Vagina (tissue), 2 donors: Measurements from ENCODE around the gene USP49. TPM values are rescaled to one million over a fixed set of nuclear protein-coding genes. Genes with fewer than 3 reads are reported as not detected.

Source experiments
- DNase-seq, 2 donors: peaks; one replicate each; pipeline ENCODE4 v3.0.0-alpha.2; 2017; ENCODE audit errors: extremely low spot score in 2 of 2
- H3K27ac ChIP-seq: fragments of 200-600 bp; sonication (generic); one replicate; pipeline ENCODE4 v1.5.1; 2019
- H3K27me3 ChIP-seq: fragments of 200-600 bp; sonication (generic); one replicate; pipeline ENCODE4 v1.5.1; 2019
- H3K36me3 ChIP-seq, 2 donors: fragments of 200-600 bp; sonication (generic); one replicate each; pipeline ENCODE4 v1.5.1; 2017 to 2019
- H3K4me1 ChIP-seq: fragments of 200-600 bp; sonication (generic); one replicate; pipeline ENCODE4 v1.5.1; 2019
- H3K4me3 ChIP-seq, 2 donors: fragments of 200-600 bp; sonication (generic); 1 replicate in 1 of 2; 2 replicates in 1 of 2; pipeline ENCODE4 v1.5.1; 2016 to 2019
- H3K9me3 ChIP-seq: fragments of 200-600 bp; sonication (generic); one replicate; pipeline ENCODE4 v1.5.1; 2019
- CTCF ChIP-seq, 3 experiments: fragments of 450-650 bp in 2 of 3; fragments of 200-600 bp in 1 of 3; sonication (generic) in 1 of 3; IDR thresholded peaks; one replicate each; pipeline ENCODE4 v1.5.1; 2017 to 2019; ENCODE audit warnings: antibody characterized with exemption in 3 of 3, mild to moderate bottlenecking in 2 of 3, moderate library complexity in 2 of 3
- POLR2A ChIP-seq, 2 donors: fragments of 450-650 bp; IDR thresholded peaks; one replicate each; pipeline ENCODE4 v1.6.1; 2017; ENCODE audit warnings: antibody characterized with exemption in 2 of 2, mild to moderate bottlenecking in 2 of 2, moderate library complexity in 2 of 2
- POLR2AphosphoS5 ChIP-seq, 2 donors: sonication (generic); formaldehyde crosslinking; IDR thresholded peaks; one replicate each; pipeline ENCODE4 v1.9.0; 2017; ENCODE audit warnings: antibody characterized with exemption in 2 of 2, mild to moderate bottlenecking in 2 of 2, low read depth in 1 of 2; ENCODE audit not compliant: insufficient read depth in 1 of 2
- intact Hi-C: fragments of 100-400 bp; cut with DNase I; formaldehyde crosslinking; loops from one replicate; pipeline ENCODE4 v1.15.1; 2023
- total RNA-seq: library from RNA; depleted of rRNA; stranded (reverse); fragments of >200 nt; gene quantifications from one replicate; pipeline ENCODE4 v1.2.3, GENCODE V29; 2016

The USP49 gene
- total RNA-seq, 1 donor from 2014 or later, result 9.1 TPM

- H3K36me3 ChIP-seq, result peaks cover 0 to 3% of the 10 kb centered on the region in 2 donors
- intact Hi-C loops, result no loop called here
- no peak overlapping the region for H3K27ac ChIP-seq
- no peak for TF ChIP-seq POLR2AphosphoS5 (IDR thresholded peaks at IDR 0.05; ENCODE audit: insufficient read depth in 1 of 2, low read depth in 1 of 2)
- TF ChIP-seq POLR2A (IDR thresholded peaks at IDR 0.05), result no peak
- no peak for TF ChIP-seq CTCF (IDR thresholded peaks at IDR 0.05)
- no peak for DNase-seq
- H3K4me1 ChIP-seq, result no peaks in the 10 kb centered on the region
- H3K9me3 ChIP-seq, result no peaks in the 10 kb centered on the region
- H3K27me3 ChIP-seq, result no peaks in the 10 kb centered on the region
- no peak overlapping the region for H3K4me3 ChIP-seq
Observed at GRCh38 chr6:41798901-41799558, 96.1 kb downstream of the USP49 start.

GRCh38 chr6:41796474-41796873, 98.7 kb downstream of the USP49 start:
- Histone ChIP-seq H3K4me3 (no peak overlapping the region), H3K9me3 (no peaks in the 10 kb centered on the region), H3K27me3 (no peaks in the 10 kb centered on the region), H3K27ac (no peak overlapping the region), H3K4me1 (no peaks in the 10 kb centered on the region), H3K36me3 (peaks cover 0 to 14% of the 10 kb centered on the region in 2 donors)
- intact Hi-C loops, result no loop called here
- DNase-seq, result no peak
- TF ChIP-seq POLR2A (IDR thresholded peaks at IDR 0.05), result no peak
- no peak for TF ChIP-seq POLR2AphosphoS5 (IDR thresholded peaks at IDR 0.05; ENCODE audit: insufficient read depth in 1 of 2, low read depth in 1 of 2)
- TF ChIP-seq CTCF (IDR thresholded peaks at IDR 0.05), result no peak

- Histone ChIP-seq H3K27ac (no peak overlapping the region), H3K4me1 (peaks cover 22% of the 10 kb centered on the region), H3K9me3 (no peaks in the 10 kb centered on the region), H3K4me3 (no peak overlapping the region), H3K36me3 (peaks cover 0 to 37% of the 10 kb centered on the region in 2 donors), H3K27me3 (no peaks in the 10 kb centered on the region)
- intact Hi-C loops, result no loop called here
- TF ChIP-seq CTCF (IDR thresholded peaks at IDR 0.05) (no peak), POLR2A (IDR thresholded peaks at IDR 0.05) (no peak), POLR2AphosphoS5 (IDR thresholded peaks at IDR 0.05; ENCODE audit: insufficient read depth in 1 of 2, low read depth in 1 of 2) (no peak)
- no peak for DNase-seq
Observed at GRCh38 chr6:41791984-41792383, 103.2 kb downstream of the USP49 start.

- H3K4me1 ChIP-seq, result peaks cover 26% of the 10 kb centered on the region
- no peak overlapping the region for H3K27ac ChIP-seq
- H3K4me3 ChIP-seq, result no peak overlapping the region
- no peaks in the 10 kb centered on the region for H3K9me3 ChIP-seq
- TF ChIP-seq POLR2A (IDR thresholded peaks at IDR 0.05) (no peak), CTCF (IDR thresholded peaks at IDR 0.05) (no peak), POLR2AphosphoS5 (IDR thresholded peaks at IDR 0.05; ENCODE audit: insufficient read depth in 1 of 2, low read depth in 1 of 2) (no peak)
- DNase-seq, result no peak
- no peaks in the 10 kb centered on the region for H3K27me3 ChIP-seq
- peaks cover 0 to 35% of the 10 kb centered on the region in 2 donors for H3K36me3 ChIP-seq
- intact Hi-C loops, result no loop called here
Observed at GRCh38 chr6:41791305-41791704, 103.9 kb downstream of the USP49 start.

GRCh38 chr6:41790045-41790444, 105.1 kb downstream of the USP49 start:
- Histone ChIP-seq H3K36me3 (peaks cover 0 to 34% of the 10 kb centered on the region in 2 donors), H3K27ac (no peak overlapping the region), H3K4me3 (no peak overlapping the region), H3K4me1 (peaks cover 39% of the 10 kb centered on the region), H3K9me3 (no peaks in the 10 kb centered on the region), H3K27me3 (no peaks in the 10 kb centered on the region)
- TF ChIP-seq CTCF (IDR thresholded peaks at IDR 0.05), result no peak
- DNase-seq, result no peak
- intact Hi-C loops, result no loop called here
